SK-N-MC (cell line): ENCODE data around the gene RBM12.
"Not testable (repeated sequence)": the region's sequence is repeated elsewhere in the genome, so short reads cannot be mapped to it uniquely, and the experiment has no call there.

Experiments used
- DNase-seq: peaks from one replicate; pipeline ENCODE4 v3.0.0-alpha.2; 2011; ENCODE audit warnings: low read depth, low spot score
- H3K27ac ChIP-seq: fragments of 200-600 bp; sonication (generic); 2 replicates; pipeline ENCODE4 v1.5.1; 2016; ENCODE audit warnings: mixed run types
- H3K36me3 ChIP-seq: fragments of 200-600 bp; sonication (generic); 2 replicates; pipeline ENCODE4 v1.6.1; 2017; ENCODE audit warnings: antibody characterized with exemption, low read length, mixed read lengths; ENCODE audit not compliant: insufficient read depth
- H3K4me3 ChIP-seq: fragments of 200-600 bp; sonication (generic); 2 replicates; pipeline ENCODE4 v1.5.1; 2016
- H3K9ac ChIP-seq: fragments of 200-600 bp; sonication (generic); 2 replicates; pipeline ENCODE4 v1.8.0; 2017; ENCODE audit warnings: mixed run types, mixed read lengths; ENCODE audit not compliant: insufficient read length
- H3K9me3 ChIP-seq: fragments of 200-600 bp; sonication (generic); 2 replicates; pipeline ENCODE4 v1.6.1; 2017; ENCODE audit warnings: low read depth, mild to moderate bottlenecking, antibody characterized with exemption, low read length, moderate library complexity, mixed read lengths
- EZH2 ChIP-seq: fragments of 200-600 bp; sonication (generic); IDR thresholded peaks from one replicate; pipeline ENCODE4 v1.6.1; 2017; ENCODE audit warnings: antibody characterized with exemption
- FOXP2 ChIP-seq: optimal IDR thresholded peaks from 2 replicates; pipeline ENCODE3; 2011; ENCODE audit warnings: mild to moderate bottlenecking, moderate library complexity; ENCODE audit not compliant: insufficient read depth; ENCODE audit errors: extremely low read length, control extremely low read depth
- POLR2AphosphoS5 ChIP-seq: IDR thresholded peaks from 2 replicates; pipeline ENCODE4 v1.6.1; 2012; ENCODE audit warnings: mild to moderate bottlenecking, low read depth, low read length, borderline replicate concordance

Gene RBM12, protein sequence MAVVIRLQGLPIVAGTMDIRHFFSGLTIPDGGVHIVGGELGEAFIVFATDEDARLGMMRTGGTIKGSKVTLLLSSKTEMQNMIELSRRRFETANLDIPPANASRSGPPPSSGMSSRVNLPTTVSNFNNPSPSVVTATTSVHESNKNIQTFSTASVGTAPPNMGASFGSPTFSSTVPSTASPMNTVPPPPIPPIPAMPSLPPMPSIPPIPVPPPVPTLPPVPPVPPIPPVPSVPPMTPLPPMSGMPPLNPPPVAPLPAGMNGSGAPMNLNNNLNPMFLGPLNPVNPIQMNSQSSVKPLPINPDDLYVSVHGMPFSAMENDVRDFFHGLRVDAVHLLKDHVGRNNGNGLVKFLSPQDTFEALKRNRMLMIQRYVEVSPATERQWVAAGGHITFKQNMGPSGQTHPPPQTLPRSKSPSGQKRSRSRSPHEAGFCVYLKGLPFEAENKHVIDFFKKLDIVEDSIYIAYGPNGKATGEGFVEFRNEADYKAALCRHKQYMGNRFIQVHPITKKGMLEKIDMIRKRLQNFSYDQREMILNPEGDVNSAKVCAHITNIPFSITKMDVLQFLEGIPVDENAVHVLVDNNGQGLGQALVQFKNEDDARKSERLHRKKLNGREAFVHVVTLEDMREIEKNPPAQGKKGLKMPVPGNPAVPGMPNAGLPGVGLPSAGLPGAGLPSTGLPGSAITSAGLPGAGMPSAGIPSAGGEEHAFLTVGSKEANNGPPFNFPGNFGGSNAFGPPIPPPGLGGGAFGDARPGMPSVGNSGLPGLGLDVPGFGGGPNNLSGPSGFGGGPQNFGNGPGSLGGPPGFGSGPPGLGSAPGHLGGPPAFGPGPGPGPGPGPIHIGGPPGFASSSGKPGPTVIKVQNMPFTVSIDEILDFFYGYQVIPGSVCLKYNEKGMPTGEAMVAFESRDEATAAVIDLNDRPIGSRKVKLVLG

DNA sequence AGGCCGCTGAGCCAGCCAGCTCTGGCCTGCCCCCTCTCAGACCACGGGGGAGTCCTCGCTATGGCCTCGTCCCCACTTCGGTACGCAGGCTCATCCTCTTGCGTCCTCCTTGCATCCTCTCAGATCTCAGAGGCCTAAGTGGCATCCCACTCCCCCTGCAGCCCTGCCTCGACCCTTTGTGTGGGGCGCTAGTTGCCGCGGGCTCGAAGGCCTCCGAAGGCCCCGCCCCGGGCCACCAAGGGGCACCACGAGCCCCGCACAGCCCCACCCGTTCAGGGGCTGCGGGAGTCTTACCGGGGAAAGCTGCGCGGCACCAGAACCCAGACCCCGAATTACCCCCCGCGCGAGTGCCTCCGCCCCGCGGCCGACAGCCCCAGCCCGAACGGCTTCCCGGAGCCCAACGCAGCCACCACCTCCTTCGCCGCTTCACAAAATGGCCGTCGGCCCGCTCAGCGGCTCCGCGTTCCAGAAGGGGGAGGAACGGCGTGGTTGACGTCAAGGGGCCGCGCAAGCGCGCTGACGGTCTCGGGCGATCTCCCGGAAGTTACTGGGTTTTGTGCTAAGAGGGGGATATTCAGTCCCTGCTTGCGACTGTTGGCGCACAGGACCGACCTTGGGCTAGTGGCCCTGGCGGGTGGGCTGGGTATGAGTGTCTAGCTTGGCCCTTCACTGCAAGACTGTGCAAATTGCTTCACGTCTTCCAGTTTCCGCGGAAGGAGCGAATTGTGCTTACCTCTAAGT is at the start of gene RBM12, which contains the start of gene CPNE1:
Gene RBM12 (minus strand): TSS at position 435 of the 741 bp plus-strand sequence. CDS start 9,578 bp downstream, outside the sequence.
Gene CPNE1 (minus strand): TSS at position 435 of the 741 bp plus-strand sequence. CDS start 31,977 bp downstream, outside the sequence.
- H3K9me3 ChIP-seq: 0 out of 2 replicates have a peak, but pooled peaks cover 3% of the 10 kb centered on the region
- peak within 1 kb of the TSS; percentile 86 for H3K27ac ChIP-seq
- H3K9ac ChIP-seq: peak within 1 kb of the TSS; percentile 99
- peaks cover 26% of the 10 kb centered on the region for H3K36me3 ChIP-seq
- peak within 1 kb of the TSS; percentile 96 for H3K4me3 ChIP-seq
- peak; percentile 75 for DNase-seq
- no peak for TF ChIP-seq FOXP2
- TF ChIP-seq POLR2AphosphoS5: peak; percentile 99
- no peak for TF ChIP-seq EZH2

DNA sequence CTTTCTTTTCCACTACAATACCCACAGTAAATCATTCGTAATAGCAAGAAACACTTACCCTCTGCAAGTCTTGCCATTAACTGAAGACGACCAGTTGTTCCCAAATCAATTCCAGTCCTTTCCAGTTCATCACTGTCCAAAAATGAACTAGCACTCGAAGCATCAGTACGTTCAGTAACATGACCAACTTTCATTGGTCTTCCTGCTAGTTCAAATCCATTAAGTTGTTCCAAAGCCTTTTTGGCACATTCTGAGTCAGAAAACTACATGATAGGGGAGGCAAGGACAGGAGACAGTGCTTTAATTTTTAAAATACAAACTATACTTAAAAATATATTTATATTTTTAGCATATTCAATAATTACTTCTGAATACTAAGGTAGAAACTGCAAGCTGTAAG is 49.4 kb upstream of the RBM12 start:
- no peak for DNase-seq
- TF ChIP-seq EZH2 (no peak), FOXP2 (no peak), POLR2AphosphoS5 (no peak; the same call in 1 of the 2 replicates)
- H3K9me3 ChIP-seq: no peaks in the 10 kb centered on the region
- H3K9ac ChIP-seq: no peak overlapping the region
- no peak overlapping the region; the same call in 1 of the 2 replicates for H3K27ac ChIP-seq
- no peak overlapping the region for H3K4me3 ChIP-seq
- peaks cover 98% of the 10 kb centered on the region for H3K36me3 ChIP-seq

DNA sequence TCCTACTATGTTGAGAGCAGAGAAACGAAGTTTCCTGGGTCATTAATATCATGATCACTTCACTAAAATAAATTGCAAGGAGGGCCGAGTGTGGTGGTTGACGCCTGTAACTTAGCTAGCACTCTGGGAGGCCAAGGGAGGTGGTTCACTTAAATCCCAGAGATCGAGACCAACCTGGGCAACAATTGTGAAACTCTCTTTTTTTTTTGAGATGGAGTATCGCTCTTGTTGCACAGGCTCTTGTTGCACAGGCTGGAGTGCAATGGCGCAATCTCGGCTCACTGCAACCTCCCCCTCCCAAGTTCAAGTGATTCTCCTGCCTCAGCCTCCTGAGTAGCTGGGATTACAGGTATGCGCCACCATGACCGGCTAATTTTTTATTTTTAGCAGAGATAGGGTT is 48.4 kb upstream of the RBM12 start:
- not testable (repeated sequence) for H3K9ac ChIP-seq, H3K4me3 ChIP-seq, DNase-seq, H3K9me3 ChIP-seq
- peak overlapping the region; percentile 57; the same call in 1 of the 2 replicates for H3K27ac ChIP-seq
- H3K36me3 ChIP-seq: peaks cover 98% of the 10 kb centered on the region

DNA sequence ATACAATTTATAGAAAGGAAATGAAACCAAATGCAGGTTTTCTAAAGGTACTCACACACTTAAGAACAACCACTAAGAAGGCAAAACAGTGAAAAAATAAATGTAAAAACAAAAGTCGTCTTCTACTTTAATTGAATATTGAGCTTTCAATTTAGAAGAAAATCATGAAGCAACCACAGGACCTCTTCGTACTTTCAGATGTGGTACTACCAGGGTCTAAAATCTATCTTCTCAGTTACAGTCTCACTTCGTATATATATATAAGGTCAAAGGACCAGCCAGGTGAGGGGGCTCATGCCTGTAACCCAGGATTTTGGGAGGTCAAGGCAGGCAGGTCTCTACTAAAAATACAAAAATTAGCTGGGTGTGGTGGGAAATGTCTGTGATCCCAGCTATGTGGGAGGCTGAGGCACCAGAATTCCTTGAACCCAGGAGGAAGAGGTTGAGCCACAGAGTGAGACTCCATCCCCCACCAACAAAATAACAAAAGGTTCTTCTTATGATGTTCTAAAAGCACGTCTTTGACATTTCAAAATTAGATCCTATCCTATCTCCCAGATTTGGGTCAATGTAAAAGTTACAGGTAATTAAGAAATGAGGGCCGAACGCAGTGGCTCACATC is 47.0 kb upstream of the RBM12 start:
- peak overlapping the region; percentile 78; the same call in 1 of the 2 replicates for H3K27ac ChIP-seq
- TF ChIP-seq EZH2 (no peak), POLR2AphosphoS5 (no peak), FOXP2 (no peak)
- peaks cover 94% of the 10 kb centered on the region for H3K36me3 ChIP-seq

DNA sequence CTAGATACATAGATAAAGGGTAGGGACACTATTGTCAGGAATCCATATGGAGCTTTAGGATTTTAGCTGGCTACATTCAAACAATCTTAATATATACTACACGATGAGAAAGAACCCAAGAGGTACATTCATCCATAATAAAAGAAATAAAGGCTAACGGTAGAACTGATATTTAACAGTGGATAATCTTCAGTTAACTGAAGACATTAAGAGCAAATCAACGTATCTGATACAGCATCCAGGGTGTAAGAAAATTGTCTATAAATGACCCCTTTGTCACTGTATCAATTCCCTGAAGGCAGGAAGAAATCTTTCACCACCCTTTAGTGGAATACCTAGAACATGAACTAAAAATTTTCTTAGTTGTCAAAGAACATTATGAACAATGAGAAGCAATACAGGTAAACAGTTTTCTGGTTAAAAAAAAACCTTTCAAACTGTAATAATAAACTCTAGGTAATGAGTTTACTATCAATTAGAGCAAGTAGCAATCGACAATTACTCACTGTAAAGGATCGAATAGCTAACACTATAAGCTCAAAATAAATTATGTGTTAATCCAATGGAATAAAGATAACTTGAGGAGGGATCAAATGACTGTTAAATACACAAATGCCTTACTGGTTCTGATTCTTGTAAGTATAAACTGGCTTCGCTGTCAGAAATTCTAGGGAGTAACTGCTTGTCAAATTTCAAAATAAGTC is 46.3 kb upstream of the RBM12 start:
- Histone ChIP-seq H3K9ac (peak overlapping the region; percentile 7), H3K36me3 (peaks cover 94% of the 10 kb centered on the region), H3K9me3 (no peaks in the 10 kb centered on the region), H3K4me3 (no peak overlapping the region), H3K27ac (peak overlapping the region; percentile 78; the same call in 1 of the 2 replicates)
- DNase-seq: no peak
- no peak for TF ChIP-seq EZH2
- TF ChIP-seq POLR2AphosphoS5: no peak
- TF ChIP-seq FOXP2: no peak

More for the DNA sequence above, 47.0 kb upstream of the RBM12 start:
- H3K4me3 ChIP-seq: no peak overlapping the region
- no peak overlapping the region for H3K9ac ChIP-seq
- H3K9me3 ChIP-seq: no peaks in the 10 kb centered on the region
- DNase-seq: no peak

DNA sequence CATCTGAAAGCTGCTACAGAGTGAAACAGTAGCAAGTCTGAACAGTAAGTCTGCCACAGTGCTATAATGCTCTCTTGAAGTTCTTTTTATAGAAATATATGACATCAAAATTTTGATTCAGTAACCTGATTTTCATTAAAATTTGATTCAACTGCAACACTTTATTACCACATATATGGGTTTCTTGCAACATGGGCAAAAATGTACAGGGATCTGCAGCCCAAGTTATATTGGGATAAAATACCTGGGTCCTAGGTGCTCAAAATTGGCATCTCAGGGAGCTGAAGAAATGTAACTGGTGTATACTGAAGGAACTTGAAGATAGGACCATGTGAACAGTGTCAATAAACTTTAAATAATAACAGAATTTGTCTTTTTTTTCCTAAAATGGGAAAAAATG is 45.3 kb upstream of the RBM12 start:
- Histone ChIP-seq H3K9ac (no peak overlapping the region), H3K4me3 (no peak overlapping the region), H3K27ac (peak overlapping the region; percentile 78), H3K36me3 (peaks cover 94% of the 10 kb centered on the region), H3K9me3 (no peaks in the 10 kb centered on the region)
- no peak for DNase-seq
- TF ChIP-seq EZH2 (no peak), FOXP2 (no peak), POLR2AphosphoS5 (no peak)

DNA sequence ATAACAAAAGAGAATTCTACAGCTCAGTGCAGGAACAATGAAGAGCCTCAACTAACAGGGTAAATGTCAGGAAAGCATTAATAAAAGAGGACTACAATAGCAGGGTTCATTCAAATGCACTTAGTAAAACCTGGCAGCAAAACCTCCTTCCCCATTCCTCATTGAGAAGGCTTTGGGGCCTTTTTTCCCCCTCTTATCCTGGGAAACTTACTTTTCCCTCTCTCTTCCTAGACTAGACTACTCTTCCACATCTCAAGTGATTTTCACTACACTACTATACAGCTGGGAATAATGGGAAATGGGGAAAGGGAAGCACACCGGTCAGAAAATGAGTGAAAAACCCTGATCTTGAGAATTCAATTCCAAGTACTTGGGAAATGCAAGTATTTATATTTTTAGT is 44.6 kb upstream of the RBM12 start:
- DNase-seq: no peak
- Histone ChIP-seq H3K9ac (no peak overlapping the region), H3K4me3 (no peak overlapping the region), H3K36me3 (peaks cover 94% of the 10 kb centered on the region), H3K27ac (peak overlapping the region; percentile 78), H3K9me3 (no peaks in the 10 kb centered on the region)
- TF ChIP-seq EZH2: no peak
- no peak; the same call in 1 of the 2 replicates for TF ChIP-seq POLR2AphosphoS5
- no peak for TF ChIP-seq FOXP2
